HCT116 (cell line): ENCODE measurements around the gene CEBPB. TPM values are rescaled to one million over a fixed set of nuclear protein-coding genes. Genes with fewer than 3 reads are reported as not detected.

Source experiments
- ATAC-seq: fragments of 200-7000 bp; cut with Tn5 transposase; 2 replicates; pipeline ENCODE4 v1.9.1; 2020; ENCODE audit warnings: mild to moderate bottlenecking, moderate library complexity
- BruUV-seq: library from RNA; stranded (reverse); fragments of 400-500 nt; replicated peaks from 2 replicates; lab custom pipeline; 2021; lab: Mats Ljungman, UMichigan
- CTCF ChIA-PET: fragments of 300-600 bp; sonication (Branson Sonifier 250); formaldehyde crosslinking; loops from one replicate; lab custom pipeline; 2021; ENCODE audit warnings: antibody characterized with exemption; lab: Charles Lee
- POLR2A ChIA-PET: fragments of 300-600, 350-600 bp; sonication (Branson Sonifier 250); formaldehyde crosslinking; loops from one replicate; lab custom pipeline; 2021; ENCODE audit warnings: antibody characterized with exemption; lab: Charles Lee
- RAD21 ChIA-PET, 2 experiments: fragments of 300-600 bp; sonication (Branson Sonifier 250); formaldehyde crosslinking; loops; one replicate each; lab custom pipeline; 2023; ENCODE audit warnings: low total read pairs in 2 of 2; ENCODE audit not compliant: uncharacterized antibody in 2 of 2, unreplicated experiment in 2 of 2, low non-redundant PET in 1 of 2; lab: Charles Lee
- DNase-seq: peaks from one replicate; pipeline ENCODE4 v3.0.0-alpha.2; 2010; ENCODE audit warnings: low read depth, low spot score
- H2AFZ ChIP-seq: fragments of 200-600 bp; shearing (Covaris generic), sonication (generic); 2 replicates; pipeline ENCODE4 v1.6.1; 2017; ENCODE audit warnings: low read depth, mixed run types, mixed read lengths, antibody characterized with exemption, low read length; ENCODE audit not compliant: poor library complexity, severe bottlenecking
- H3K27ac ChIP-seq: 2 replicates; pipeline ENCODE4 v1.5.1; 2012; ENCODE audit warnings: low read depth, low read length
- H3K27me3 ChIP-seq: fragments of 200-600 bp; sonication (generic); 2 replicates; pipeline ENCODE4 v1.6.1; 2016; ENCODE audit warnings: mixed run types, low read length, mixed read lengths; ENCODE audit not compliant: insufficient read depth
- H3K36me3 ChIP-seq, 2 experiments: fragments of 200-500 bp in 1 of 2; fragments of 200-600 bp in 1 of 2; sonication (Bioruptor generic) in 1 of 2; sonication (generic) in 1 of 2; 2 replicates each; pipeline versions ENCODE4 v1.5.1 to v1.6.1; 2014 to 2016; ENCODE audit warnings: low read length in 2 of 2, inconsistent platforms in 1 of 2, mixed read lengths in 1 of 2, mixed run types in 1 of 2; ENCODE audit not compliant: insufficient read depth in 2 of 2, control insufficient read depth in 1 of 2
- H3K4me1 ChIP-seq, 2 experiments: fragments of 200-600 bp in 1 of 2; sonication (generic) in 1 of 2; 2 replicates each; pipeline versions ENCODE4 v1.5.1 to v1.6.1; 2012 to 2017; ENCODE audit warnings: low read length in 2 of 2, inconsistent platforms in 1 of 2, mild to moderate bottlenecking in 1 of 2, mixed read lengths in 1 of 2, mixed run types in 1 of 2, moderate library complexity in 1 of 2; ENCODE audit not compliant: insufficient read depth in 2 of 2, control insufficient read depth in 1 of 2
- H3K4me2 ChIP-seq: fragments of 200-600 bp; sonication (generic); 2 replicates; pipeline ENCODE4 v1.6.1; 2017; ENCODE audit warnings: mixed run types, low read length, mixed read lengths
- H3K4me3 ChIP-seq, 2 experiments: fragments of 200-600 bp in 1 of 2; sonication (generic) in 1 of 2; replicated peaks in 1 of 2; 2 replicates each; pipeline ENCODE4 v1.5.1; 2011 to 2016; ENCODE audit warnings: low read length in 2 of 2, control low read depth in 1 of 2, low read depth in 1 of 2, mild to moderate bottlenecking in 1 of 2, mixed read lengths in 1 of 2, mixed run types in 1 of 2
- H3K79me2 ChIP-seq: fragments of 200-600 bp; sonication (generic); 2 replicates; pipeline ENCODE4 v1.6.1; 2017; ENCODE audit warnings: mild to moderate bottlenecking, mixed run types, low read length, moderate library complexity, mixed read lengths; ENCODE audit not compliant: insufficient read depth
- H3K9ac ChIP-seq: fragments of 200-600 bp; sonication (generic); 2 replicates; pipeline ENCODE4 v1.6.1; 2016; ENCODE audit warnings: low read length, mixed read lengths
- H3K9me2 ChIP-seq: fragments of 200-600 bp; sonication (generic), shearing (Covaris generic); 2 replicates; pipeline ENCODE4 v1.6.1; 2017; ENCODE audit warnings: mixed run types, mild to moderate bottlenecking, moderate library complexity; ENCODE audit not compliant: insufficient read depth
- H3K9me3 ChIP-seq, 2 experiments: fragments of 200-500 bp in 1 of 2; fragments of 200-600 bp in 1 of 2; sonication (Bioruptor generic) in 1 of 2; sonication (generic) in 1 of 2; 2 replicates each; pipeline ENCODE4 v1.6.1; 2014 to 2017; ENCODE audit warnings: low read length in 2 of 2, mixed read lengths in 2 of 2, inconsistent platforms in 1 of 2, low read depth in 1 of 2, mild to moderate bottlenecking in 1 of 2, mixed run types in 1 of 2, moderate library complexity in 1 of 2; ENCODE audit not compliant: control insufficient read depth in 1 of 2, insufficient read depth in 1 of 2
- H4K20me1 ChIP-seq: fragments of 200-600 bp; sonication (generic), shearing (Covaris generic); 2 replicates; pipeline ENCODE4 v1.6.1; 2017; ENCODE audit warnings: mixed run types, mild to moderate bottlenecking, moderate library complexity; ENCODE audit not compliant: insufficient read depth
- EGR1 ChIP-seq: IDR thresholded peaks from 2 replicates; pipeline ENCODE4 v1.6.1; 2012; ENCODE audit warnings: low read depth
- JUND ChIP-seq: IDR thresholded peaks from 2 replicates; pipeline ENCODE4 v1.6.1; 2012
- POLR2A ChIP-seq: IDR thresholded peaks from 2 replicates; pipeline ENCODE4 v1.7.0; 2011; ENCODE audit warnings: borderline replicate concordance; ENCODE audit not compliant: insufficient read depth, insufficient read length; ENCODE audit errors: extremely low read depth
- POLR2AphosphoS5 ChIP-seq: IDR thresholded peaks from 2 replicates; pipeline ENCODE4 v1.6.1; 2011; ENCODE audit warnings: mild to moderate bottlenecking, low read depth, low read length, moderate library complexity
- YY1 ChIP-seq: IDR thresholded peaks from 2 replicates; pipeline ENCODE4 v1.6.1; 2011; ENCODE audit warnings: low read length, low read depth, moderate library complexity, mild to moderate bottlenecking; ENCODE audit not compliant: insufficient replicate concordance; ENCODE audit errors: extremely low read depth
- intact Hi-C: fragments of 100-400 bp; cut with micrococcal nuclease; formaldehyde crosslinking; loops from 2 replicates; pipeline ENCODE4 v1.10.0; 2022
- total RNA-seq: library from RNA; stranded (reverse); gene quantifications from one replicate; pipeline ENCODE4 v1.2.1, GENCODE V29; 2021; ENCODE audit not compliant: unreplicated experiment

Gene CEBPB
- total RNA-seq, 1 experiment from 2014 or later, result 113 TPM

DNA sequence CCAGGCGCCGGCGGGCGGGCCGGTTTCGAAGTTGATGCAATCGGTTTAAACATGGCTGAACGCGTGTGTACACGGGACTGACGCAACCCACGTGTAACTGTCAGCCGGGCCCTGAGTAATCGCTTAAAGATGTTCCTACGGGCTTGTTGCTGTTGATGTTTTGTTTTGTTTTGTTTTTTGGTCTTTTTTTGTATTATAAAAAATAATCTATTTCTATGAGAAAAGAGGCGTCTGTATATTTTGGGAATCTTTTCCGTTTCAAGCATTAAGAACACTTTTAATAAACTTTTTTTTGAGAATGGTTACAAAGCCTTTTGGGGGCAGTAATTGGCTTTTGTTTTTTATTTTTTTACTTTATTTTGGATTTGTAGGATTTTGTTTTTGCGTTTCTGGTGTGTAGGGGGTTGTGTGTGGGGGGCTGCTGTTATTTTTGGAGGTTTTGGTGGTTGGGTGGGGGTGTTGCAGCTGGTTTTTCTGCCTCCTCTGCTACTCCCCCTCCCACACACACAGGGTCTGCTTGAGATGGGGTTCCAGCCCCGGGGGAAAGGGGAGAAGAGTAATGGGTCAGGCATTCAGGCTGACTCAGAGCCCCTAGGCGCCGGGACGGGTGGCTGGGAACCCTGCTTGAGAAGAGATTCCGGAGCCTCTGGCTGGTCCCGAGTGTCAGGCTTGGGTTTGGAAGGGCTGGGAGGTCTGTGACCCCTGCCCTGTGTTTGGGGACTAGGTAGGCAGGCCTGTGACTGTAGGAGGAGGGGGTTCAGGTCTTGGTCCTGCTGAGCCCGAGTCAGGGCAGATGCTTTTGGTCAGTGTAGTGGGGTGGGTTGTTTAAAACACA, 2.0 kb downstream of the CEBPB start:
- POLR2A ChIA-PET, result interaction anchor here (0.7 kb wide), 1 partner anchor 246 kb away, joined by 3 read pairs; no protein-coding TSS in a partner anchor
- Histone ChIP-seq H3K9me2 (no peaks in the 10 kb centered on the region), H2AFZ (no peak overlapping the region), H3K27me3 (no peaks in the 10 kb centered on the region), H4K20me1 (peaks cover 7% of the 10 kb centered on the region; the same call in 1 of the 2 replicates), H3K4me1 (peaks cover 27 to 44% of the 10 kb centered on the region in 2 experiments), H3K4me2 (peak overlapping the region; percentile 96), H3K79me2 (peaks cover 26% of the 10 kb centered on the region), H3K4me3 (peak overlapping the region; percentile 68 to 91), H3K9me3 (no peaks in the 10 kb centered on the region), H3K9ac (peak overlapping the region; percentile 85), H3K36me3 (peaks cover 0 to 4% of the 10 kb centered on the region in 2 experiments; a peak in 1 of 4 replicates), H3K27ac (peak overlapping the region; percentile 85)
- RAD21 ChIA-PET, result interaction anchor here in 1 of 2 experiments (0.5 kb wide), 1 partner anchor 275 kb away, joined by 3 read pairs; no protein-coding TSS in a partner anchor
- intact Hi-C loops, result loop anchor here (5.0 kb wide), 1 partner anchor 90 kb away; no protein-coding TSS in a partner anchor
- TF ChIP-seq POLR2AphosphoS5 (peak; percentile 63), YY1 (peak; percentile 74), EGR1 (no peak)
- BruUV-seq, result TSS peak; percentile 88
- ATAC-seq (no peak), DNase-seq (peak; percentile 65)
- CTCF ChIA-PET, result interaction anchor here (6.8 kb wide), 1 partner anchor 272 kb away, joined by 61 read pairs; no protein-coding TSS in a partner anchor

DNA sequence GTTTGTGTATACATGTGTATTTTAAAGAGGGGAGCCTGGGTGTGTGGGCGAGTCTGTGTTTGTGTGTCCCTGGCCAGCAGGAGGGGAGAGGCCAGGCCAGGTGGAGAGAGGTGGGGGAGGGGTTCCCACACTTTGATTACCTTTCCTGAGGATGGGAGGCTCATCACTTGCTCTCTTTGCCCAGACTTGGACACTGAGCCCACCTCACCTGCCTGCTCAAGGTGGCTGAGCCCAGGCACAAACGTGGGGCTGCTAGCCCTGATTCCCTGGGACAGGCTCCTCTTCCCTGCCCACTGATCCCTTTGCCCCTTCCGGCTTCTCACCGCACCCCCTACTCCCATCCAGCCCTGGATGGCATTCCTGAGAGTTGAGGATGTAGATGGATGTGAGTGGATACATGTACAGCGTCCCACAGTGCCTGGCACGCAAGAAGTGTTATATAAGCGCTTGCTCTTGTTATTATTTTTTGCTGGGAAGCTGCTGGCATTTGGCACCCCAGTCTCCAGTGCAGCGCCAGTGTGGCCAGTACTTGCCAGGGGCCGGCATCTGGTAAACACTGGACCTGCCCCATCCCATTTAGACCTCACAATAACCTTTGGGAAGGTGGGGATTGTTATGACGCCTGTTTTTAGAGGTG, 2.7 kb downstream of the CEBPB start:
- H3K27ac ChIP-seq, result peak overlapping the region; percentile 85; the same call in 1 of the 2 replicates
- intact Hi-C loops, result loop anchor here (5.0 kb wide), 1 partner anchor 89 kb away; no protein-coding TSS in a partner anchor

More for the DNA sequence above, 2.7 kb downstream of the CEBPB start:
- H3K36me3 ChIP-seq, result peaks cover 0 to 4% of the 10 kb centered on the region in 2 experiments; a peak in 1 of 4 replicates
- H4K20me1 ChIP-seq, result peaks cover 7% of the 10 kb centered on the region; the same call in 1 of the 2 replicates
- no peaks in the 10 kb centered on the region for H3K9me2 ChIP-seq
- DNase-seq (no peak), ATAC-seq (no peak)
- POLR2A ChIA-PET, result no interaction called here
- H3K79me2 ChIP-seq, result peaks cover 26% of the 10 kb centered on the region
- peak overlapping the region; percentile 96 for H3K4me2 ChIP-seq
- BruUV-seq, result no TSS peak
- CTCF ChIA-PET, result no interaction called here
- H3K4me1 ChIP-seq, result peaks cover 22 to 38% of the 10 kb centered on the region in 2 experiments
- no peaks in the 10 kb centered on the region for H3K27me3 ChIP-seq
- peak overlapping the region; percentile 68 to 91 for H3K4me3 ChIP-seq
- RAD21 ChIA-PET, result no interaction called here
- TF ChIP-seq JUND, result no peak
- peak; percentile 54 for TF ChIP-seq POLR2A
- H2AFZ ChIP-seq, result no peak overlapping the region
- H3K9me3 ChIP-seq, result no peaks in the 10 kb centered on the region
- peak overlapping the region; percentile 85 for H3K9ac ChIP-seq
